UCSD-AML1 (cell line): ENCODE data around the gene FAM181B.

Source experiments
- DNase-seq: peaks from one replicate; lab custom pipeline; 2025; ENCODE audit not compliant: unreplicated experiment; lab: John Stamatoyannopoulos, UW

The FAM181B gene, protein sequence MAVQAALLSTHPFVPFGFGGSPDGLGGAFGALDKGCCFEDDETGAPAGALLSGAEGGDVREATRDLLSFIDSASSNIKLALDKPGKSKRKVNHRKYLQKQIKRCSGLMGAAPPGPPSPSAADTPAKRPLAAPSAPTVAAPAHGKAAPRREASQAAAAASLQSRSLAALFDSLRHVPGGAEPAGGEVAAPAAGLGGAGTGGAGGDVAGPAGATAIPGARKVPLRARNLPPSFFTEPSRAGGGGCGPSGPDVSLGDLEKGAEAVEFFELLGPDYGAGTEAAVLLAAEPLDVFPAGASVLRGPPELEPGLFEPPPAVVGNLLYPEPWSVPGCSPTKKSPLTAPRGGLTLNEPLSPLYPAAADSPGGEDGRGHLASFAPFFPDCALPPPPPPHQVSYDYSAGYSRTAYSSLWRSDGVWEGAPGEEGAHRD

GRCh38 chr11:82733444-82734119, at the start of gene FAM181B:
Gene FAM181B, minus strand, starts transcription at chr11:82733864. Its CDS starts 135 bp downstream, at chr11:82733729.
- peak; percentile 13 for DNase-seq

DNA sequence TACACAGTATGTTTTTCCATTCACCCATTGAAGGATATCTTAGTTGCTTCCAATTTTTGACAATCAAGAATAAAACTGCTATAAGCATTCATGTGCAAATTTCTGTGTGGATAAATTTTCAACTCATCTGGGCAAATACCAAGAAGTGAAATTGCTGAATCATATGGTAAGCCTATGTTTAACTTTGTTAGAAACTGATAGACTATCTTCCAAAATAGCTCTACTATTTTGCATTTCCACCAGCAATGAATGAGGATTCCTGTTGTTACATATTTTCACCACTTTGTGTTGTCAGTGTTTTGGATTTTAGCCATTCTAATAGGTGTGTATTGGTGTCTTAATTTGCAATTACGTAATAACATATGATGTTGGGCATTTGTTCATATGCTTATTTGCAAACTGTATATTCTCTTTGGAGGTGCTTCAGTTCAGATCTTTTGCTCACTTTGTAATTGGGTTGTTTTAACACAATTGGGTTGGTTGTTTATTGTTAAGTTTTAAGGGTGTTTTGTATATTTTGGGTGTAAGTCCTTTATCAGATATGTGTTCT, 49.2 kb upstream of the FAM181B start:
- no peak for DNase-seq

DNA sequence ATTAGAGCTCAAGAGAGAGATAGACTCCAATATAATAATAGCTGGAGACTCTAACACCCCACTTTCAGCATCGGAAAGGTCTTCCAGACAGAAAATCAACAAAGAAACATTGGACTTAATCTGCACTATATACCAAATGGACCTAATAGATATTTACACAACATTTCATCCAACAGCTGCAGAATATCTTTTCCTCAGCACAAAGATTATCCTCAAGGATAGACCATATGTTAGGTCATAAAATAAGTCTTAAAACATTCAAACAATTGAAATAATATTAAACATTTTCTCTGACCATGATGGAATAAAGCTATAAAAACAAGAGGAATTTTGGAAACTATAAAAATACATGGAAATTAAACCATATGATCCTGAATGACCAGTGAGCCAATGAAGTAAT, 45.1 kb upstream of the FAM181B start:
- no peak for DNase-seq

- no peak for DNase-seq
Measured at GRCh38 chr11:82776377-82776776, 42.7 kb upstream of the FAM181B start.

- DNase-seq = peak; percentile 41
Measured at GRCh38 chr11:82775736-82776346, 42.2 kb upstream of the FAM181B start.

DNA sequence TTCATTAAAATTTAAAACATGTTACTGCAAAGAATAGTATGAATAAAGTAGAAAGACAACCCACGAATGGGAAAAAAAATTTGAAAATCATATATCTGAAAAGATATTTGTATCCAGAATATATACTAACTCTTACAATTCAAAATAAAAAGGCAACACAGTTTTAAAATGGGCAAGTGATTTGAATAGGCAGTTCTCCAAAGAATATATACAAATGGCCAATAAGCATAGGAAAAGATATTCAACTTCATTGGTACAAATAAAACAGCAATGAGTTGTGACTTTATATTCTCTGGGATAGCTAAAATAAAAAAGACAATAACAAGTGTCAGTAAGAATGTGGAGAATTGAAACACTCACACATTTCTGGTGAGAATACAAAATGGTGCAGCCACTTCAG, 41.6 kb upstream of the FAM181B start:
- DNase-seq = no peak

- no peak for DNase-seq
Measured at GRCh38 chr11:82771781-82772180, 38.1 kb upstream of the FAM181B start.

GRCh38 chr11:82767123-82767522, 33.5 kb upstream of the FAM181B start:
- DNase-seq = no peak

GRCh38 chr11:82765466-82766034, 31.9 kb upstream of the FAM181B start:
- DNase-seq = no peak

DNA sequence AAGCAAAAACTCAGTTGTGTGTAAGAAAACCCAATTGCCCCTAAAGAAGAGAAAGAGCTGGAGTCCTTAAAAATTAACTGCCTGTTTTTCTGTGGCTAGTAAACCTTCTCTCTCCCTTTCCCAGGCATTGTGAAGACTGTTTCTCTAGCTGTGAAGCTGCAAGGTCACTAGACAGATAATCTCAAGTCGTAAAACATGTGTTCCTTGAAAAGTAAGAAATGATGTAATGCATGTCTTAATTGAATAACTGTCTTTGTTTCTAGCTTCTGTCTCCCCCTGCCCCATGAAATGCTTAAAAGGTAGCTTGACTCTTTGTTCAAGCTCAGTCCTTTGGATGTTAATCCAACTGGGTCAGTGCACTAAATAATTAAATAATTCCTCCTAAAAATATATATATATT, 29.5 kb upstream of the FAM181B start:
- no peak for DNase-seq

DNA sequence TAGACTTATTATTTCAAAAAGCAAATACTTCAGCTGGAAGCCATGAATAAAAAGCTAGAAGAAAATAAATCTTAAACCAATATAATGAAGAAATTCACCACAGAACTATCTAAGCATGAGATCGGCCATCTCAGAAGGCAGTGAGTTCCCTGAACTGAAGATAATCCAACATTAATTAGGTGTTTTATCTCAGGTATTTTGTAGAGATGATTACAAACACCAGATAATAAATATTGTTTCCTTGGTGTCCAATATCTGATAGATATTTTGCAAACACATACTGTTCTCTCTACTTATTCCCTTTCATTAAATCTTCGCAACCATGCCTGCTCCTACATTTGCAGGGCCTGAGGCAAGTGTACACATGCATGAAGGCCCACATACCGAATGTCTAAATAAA, 26.0 kb upstream of the FAM181B start:
- no peak for DNase-seq

- no peak for DNase-seq
Measured at GRCh38 chr11:82757660-82758357, 24.1 kb upstream of the FAM181B start.

DNA sequence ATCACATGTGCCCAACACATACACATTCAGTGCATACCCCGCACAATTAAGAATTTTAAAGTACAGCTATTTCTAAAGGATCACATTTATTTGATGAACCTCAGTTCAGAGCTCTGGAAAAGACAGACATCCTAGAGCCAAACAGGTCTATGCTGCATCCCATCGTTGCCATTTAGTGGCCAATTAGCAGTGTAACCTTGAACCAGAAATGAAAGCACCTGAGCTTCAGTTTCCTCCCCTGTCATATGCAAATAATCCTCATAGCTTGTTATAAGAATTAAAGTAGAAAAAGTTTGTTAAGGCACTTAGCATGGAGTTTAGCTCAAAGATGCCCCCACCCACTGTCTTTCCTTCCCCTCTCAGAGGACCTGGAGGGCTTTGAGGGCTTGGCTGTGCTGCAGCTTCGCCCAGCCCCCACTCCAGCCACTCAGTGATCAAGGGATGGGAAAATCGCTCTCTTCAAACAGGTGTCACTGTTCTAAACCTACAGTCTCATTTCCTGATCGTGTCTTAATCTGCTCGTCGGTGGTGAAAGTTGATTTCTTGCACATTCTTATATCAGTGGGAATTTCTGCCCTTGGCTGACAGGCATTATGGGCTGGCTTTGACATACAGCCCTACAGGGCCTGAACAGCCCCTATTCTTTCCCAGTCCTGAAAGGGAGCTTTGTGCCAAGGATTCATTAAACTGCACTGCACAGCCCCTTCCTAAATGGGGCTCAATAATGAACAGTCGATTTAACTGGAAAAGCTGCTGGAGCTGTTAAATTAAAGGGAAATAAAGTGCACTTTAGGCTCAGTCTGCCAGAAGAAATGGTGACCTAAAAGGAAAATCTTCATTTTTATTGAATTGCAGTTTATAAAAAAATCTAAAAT, 23.3 kb upstream of the FAM181B start:
- DNase-seq = no peak

GRCh38 chr11:82754410-82754809, 20.7 kb upstream of the FAM181B start:
- no peak for DNase-seq

GRCh38 chr11:82753921-82754320, 20.3 kb upstream of the FAM181B start:
- DNase-seq = no peak

DNA sequence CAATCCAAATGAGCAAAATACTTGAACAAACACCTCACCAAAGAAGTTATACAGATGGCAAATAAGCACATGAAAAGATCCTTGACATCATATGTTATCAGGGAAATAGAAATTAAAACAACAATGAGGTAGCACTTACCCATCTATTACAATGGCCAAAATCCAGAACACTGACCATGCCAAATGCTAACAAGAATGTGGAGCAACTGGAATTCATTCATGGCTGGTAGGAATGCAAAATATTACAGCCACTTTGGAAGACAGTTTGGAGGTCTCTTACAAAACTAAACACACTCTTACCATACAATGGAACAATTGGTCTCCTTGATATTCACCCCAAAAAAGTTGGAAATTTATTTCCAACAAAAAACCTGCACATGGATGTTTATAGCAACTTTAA, 19.1 kb upstream of the FAM181B start:
- no peak for DNase-seq

GRCh38 chr11:82750643-82751139, 17.0 kb upstream of the FAM181B start:
- peak; percentile 28 for DNase-seq

DNA sequence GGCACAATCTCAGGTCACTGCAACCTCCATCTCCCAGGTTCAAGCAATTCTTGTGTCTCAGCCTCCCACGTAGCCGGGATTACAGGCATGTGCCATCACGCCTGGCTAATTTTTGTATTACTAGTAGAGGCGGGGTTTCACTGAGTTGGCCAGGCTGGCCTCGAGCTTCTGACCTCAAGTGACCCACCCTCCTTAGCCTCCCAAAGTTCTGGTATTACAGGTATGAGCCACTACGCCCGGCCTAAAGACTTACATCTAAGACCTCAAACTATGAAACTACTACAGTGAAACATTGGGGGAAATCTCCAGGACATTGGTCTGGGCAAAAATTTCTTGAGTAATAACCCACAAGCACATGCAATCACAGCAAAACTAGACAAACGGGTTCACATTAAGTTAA, 13.8 kb upstream of the FAM181B start:
- no peak for DNase-seq

DNA sequence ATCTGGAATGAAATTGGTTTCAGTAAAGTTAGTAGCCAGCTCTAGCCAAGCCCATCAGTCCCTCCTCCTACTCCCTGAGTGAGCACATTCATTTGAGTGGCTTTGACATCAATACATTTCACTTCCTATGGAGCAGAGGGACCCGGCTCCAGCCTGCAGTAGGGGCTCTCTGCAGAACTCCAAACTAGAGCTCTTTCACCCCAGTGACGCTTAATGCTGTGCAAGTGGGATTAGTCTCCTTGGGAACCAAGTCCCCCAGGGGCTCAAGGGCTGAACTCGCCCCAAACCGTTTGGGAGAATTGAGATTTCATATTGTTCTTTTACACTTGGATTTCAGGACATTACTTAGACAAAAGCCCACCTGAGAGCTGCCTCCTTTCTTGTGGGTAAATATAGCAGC, 4.4 kb upstream of the FAM181B start:
- DNase-seq = no peak

GRCh38 chr11:82734120-82734479, 436 bp upstream of the FAM181B start:
- DNase-seq = no peak
